NCI-H1417 treated with DMSO at 0.1 percent for 48 hours (cell line): ENCODE results near the gene TSHR.
"Not testable (repeated sequence)": the region's sequence is repeated elsewhere in the genome, so short reads cannot be mapped to it uniquely, and the experiment has no call there.

ENCODE experiments used
- DNase-seq: peaks from one replicate; lab custom pipeline; 2025; lab: John Stamatoyannopoulos, UW

Gene TSHR

DNA sequence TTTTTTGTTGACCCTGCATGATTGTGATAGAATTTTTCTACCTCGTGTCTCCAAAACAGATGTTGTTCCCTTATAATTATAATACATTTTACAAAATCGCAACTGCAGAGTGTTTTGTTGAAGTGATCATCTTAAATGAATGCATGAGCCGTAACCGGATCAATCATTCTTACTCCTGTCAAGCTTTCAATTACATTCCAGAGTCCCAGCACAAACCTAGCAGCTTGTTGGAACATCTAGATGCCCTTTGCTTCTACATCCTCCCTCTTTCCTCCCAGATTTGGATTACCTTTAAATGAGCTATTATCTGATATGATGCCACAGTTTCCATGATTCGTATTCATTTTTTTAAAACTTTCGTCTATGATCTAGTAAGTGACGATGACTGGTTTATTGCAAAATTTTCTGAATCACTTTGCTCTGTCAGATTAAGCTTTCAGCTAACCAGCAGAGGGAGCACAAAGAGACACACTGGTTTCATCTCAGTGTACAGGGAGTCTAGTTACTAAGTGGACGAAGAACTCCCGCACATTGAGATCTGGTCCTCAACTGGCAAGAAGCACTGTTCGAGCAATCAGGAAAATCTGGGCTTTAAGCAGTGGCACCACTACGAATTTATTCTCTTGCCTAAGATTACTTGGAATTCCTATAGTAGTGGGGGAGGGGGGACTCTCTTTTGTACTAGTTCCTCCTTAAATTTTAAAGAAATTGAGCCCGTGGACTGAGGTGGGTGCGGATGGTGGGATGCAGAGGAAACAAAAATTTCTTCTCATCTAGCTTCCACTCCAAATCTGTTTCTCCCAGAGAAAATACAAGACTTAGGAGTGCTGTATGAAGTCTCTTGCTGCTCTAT is 40.9 kb downstream of the TSHR start:
- peak; percentile 12 for DNase-seq

DNA sequence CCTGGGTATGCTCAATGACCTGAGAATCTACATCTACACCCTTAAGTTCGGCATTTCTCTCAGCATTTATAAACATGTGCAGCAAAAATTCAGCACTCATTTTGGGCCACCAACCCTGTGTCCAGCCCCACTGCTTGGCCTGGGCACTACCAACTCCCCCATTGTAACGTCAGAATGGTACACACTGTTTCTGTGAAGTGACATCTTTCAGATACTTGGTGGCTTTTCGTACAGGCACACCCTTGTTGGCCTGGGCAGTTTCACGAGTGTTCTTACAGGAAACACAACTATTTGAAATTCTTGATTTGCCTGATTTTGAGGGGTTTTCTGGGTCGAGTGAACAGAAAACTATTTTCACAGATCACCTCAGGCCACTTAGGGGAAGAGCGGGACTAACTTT is 46.0 kb downstream of the TSHR start:
- no peak for DNase-seq

DNA sequence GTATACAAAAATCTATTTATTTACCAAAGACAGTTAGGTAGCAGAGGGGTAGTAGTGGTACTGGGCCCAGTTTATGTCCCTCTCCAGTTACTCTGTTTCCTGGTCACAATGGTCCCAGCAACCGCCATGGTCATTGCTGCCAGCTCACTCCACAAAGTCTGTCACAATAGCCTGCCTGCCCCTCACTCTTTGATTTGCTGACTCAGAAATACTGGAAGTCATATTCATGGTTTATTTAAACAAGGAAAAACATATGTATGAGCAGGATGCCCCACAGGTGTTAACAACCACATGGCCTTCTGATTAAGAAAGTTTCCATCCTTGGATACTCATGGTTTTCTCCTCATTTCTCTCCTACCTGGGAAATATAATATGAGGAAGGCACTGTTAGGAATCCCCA is 49.2 kb downstream of the TSHR start:
- DNase-seq, result no peak

DNA sequence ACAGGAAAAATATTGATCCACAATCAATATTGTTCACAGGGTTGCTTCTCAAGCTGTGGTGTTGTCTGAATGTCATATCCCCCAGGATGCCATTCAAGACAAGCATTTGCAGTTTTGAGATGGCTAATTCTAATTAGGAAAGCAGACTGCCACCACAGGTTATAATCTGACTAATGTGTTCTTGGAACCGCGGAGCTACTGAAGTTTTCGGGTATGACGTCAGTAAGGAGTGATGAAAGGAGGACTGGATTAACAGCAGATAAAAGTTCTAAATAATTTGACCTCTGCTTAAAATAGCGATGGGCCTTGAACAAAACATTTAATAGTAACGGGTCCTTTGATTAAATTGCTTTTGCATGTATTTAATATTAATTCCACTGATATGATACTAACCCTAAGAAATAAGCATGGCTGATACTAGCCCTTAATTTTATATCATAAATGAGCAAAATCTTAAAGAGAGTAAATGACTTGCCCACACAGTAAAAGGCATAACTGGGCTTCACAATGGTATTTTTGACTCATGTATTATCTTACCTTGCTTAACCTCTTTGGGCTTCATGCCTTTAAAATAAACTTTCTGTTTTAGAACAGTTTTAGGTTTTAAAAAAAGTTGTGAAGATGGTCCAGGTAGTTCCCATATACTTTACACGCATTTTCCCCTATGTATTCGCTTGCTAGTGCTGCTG is 50.3 kb downstream of the TSHR start:
- no peak for DNase-seq

DNA sequence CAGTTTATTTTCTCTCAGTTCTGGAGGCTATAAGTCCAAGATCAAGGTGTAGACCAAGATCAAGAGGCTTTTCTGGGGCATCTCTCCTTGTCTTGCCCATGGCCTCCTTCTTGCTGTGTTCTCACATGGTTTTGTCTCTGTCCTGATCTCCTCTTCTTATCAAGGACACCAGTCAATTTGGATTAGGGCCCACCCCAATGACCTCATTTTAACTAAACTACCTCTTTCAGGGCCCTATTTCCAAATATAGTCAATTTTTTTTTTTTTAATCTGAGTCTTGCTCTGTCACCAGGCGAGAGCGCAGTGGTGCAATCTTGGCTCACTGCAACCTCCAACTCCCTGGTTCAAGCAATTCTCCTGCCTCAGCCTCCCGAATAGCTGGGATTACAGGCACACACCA is 50.8 kb downstream of the TSHR start:
- no peak for DNase-seq

DNA sequence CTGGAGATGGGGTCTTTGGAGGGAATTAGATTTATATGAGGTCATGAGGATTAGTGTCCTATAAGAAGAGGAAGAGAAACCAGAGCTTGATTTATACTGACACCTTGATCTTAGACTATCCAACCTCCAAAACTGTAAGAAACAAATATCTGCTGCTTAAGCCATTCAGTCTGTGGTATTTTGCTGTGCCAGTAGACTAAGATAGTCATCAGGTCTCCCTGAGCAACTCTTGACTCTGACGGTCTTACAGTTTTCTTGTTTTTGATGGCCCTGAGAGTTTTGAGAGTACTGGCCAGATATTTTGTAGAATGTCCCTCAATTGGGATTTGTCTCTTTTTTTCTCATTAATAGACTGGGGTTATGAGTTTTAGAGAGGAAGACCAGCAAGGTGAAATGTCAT is 51.7 kb downstream of the TSHR start:
- DNase-seq, result no peak

DNA sequence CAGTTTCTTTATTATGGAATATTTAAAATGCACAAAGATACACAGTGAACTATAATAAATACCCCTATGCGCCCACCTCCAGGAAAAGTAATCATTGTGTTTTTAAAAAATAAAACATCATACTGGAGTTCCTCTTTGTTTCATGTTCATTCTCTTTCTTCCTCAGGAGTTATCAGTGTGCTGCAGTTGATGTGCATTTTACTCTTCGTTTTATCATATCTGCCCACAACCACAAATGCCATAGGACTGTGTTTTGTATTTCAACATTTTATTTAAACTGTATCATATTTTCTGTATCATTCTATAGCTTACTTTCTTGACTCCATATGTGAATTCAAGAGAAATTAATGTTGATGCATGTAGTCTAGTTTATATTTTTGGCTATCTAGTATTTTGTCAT is 53.9 kb downstream of the TSHR start:
- no peak for DNase-seq

DNA sequence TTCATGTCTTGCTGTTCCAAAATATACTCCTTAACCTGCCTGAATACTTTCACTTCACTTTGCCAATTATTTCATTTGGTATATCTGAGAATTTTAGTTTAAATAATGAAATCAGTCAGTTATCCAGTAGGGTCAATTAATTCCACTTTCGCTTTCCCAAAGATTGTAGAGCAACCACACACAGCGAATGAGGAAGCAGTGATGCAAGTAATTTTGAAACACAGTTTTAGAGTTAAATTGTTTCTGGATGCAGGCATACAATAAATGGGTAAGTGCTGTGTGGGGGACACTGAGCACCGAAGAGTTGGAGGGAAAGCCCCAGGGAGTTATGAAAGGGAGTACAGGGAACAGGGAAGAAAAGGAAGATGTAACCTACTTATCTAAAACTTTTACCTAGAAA is 62.8 kb downstream of the TSHR start:
- no peak for DNase-seq

DNA sequence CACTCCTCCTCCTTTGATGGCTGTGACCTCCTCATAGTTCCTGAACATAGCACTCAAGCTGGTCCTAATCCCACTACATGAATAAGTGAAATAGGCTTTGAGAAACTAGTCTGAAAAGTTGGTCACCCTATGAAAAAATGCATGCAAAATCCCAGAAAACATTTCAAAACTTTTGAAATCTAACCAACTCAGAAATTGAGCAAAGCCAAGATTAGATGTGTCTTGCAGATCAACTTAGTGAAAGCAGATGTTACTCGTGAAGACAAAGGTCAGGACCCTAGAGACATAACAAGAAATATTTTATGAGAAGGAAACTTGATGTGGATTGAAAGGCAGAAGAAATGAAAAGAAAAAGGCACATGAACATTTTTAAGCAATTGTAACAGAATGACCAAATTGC is 63.3 kb downstream of the TSHR start:
- DNase-seq, result no peak

DNA sequence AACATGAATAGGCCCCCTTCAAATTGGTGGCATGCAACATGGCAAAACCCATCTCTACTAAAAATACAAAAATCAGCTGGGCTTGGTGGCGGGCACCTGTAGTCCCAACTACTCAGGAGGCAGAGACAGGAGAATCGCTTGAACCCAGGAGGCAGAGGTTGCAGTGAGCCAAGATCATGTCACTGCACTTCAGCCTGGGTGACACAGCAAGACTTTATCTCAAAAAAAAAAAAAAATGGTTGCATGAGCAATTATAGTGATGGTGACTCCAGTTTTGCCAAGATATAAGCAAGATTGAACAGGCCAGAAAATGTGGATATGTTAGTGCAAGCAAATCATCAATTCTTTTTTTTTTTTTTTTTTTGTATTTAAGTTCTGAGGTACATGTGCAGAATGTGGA is 63.7 kb downstream of the TSHR start:
- DNase-seq, result not testable (repeated sequence)

DNA sequence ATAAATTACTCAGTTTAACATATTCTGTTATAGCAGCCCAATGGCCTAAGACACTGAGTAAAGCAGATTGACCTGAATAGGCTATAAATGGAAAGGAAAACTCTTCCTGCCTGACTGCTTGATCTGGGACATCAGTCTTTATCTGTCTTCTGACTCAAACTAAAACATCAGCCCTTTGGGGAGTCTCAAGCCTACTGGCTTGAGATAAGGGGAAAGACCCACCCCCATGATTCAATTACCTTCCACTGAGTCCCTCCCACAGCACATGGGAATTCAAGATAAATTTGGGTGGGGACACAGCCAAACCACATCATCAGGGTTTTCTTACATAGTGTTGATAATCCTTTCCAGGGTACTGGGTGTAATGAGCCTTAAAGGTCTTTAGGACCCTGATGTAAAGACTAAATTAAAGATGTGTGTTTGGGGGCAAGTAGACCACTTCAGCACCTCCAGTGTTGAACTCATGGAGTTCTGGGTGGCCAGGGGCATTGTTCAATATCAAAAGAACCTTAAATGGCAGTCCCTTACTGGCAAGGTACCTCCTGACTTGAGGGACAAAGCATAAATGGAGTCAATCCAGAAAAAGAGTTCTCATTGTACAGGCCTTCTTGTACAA is 67.8 kb downstream of the TSHR start:
- no peak for DNase-seq

DNA sequence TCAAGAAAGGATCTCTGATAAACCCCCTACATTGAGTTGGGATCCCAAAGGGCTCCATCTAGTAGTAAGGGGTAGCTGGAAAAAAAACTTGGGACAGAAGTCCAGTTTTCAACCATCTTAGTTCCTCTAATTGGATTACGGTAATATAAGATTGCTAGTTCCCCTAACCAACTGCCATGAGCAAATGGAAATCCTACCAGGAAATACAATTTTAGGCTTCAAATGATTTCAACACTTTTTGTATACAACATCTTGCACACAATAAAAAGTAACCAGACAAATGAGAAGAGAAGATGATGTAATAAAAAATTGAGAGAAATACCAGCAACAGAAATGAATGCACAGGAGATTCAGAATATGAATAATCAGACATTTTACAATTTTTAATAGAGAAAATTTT is 73.0 kb downstream of the TSHR start:
- no peak for DNase-seq

DNA sequence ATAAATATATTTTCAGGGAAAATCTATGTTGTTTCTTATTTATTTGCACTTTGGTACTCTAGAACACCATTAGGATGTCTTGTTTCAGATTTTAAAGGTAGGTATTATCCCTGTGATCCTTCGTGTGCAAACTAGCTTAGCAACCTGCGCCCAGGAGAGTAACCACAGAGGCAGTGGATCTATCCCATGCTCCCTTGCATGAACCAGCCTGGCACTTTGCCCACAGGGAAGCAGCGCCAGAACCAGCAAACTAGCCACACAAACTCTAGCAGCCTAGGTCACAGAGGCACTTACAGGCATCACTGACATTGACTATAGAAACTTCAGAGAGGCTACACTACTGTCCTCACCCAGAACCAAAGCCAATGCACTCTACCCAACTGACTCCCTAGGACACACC is 76.1 kb downstream of the TSHR start:
- DNase-seq, result no peak

DNA sequence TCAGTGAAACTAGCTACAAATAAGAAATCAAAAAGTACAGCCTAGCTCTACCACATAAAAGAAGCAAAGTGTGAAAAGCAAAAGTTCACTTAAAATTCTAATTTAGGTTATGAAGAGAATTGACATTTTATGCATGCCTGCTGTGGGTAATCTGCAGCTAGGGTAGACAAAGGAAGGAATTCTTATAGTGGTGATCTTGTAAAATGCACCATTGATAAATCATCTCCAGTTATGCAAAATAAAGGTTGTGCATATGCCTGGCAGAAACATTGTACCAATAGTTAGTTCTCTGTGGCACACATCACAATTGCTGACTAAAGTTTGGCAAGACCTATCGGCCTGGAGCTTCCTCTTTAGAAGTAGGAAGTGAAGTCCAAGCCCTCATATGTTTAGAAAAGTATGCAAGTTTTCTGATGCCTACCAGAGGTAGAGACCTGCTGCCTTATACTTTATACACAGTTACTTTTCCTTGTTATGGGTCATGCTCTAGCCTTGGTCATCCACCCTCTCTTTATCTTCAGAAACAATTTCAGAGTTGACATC is 78.3 kb downstream of the TSHR start:
- DNase-seq, result no peak

DNA sequence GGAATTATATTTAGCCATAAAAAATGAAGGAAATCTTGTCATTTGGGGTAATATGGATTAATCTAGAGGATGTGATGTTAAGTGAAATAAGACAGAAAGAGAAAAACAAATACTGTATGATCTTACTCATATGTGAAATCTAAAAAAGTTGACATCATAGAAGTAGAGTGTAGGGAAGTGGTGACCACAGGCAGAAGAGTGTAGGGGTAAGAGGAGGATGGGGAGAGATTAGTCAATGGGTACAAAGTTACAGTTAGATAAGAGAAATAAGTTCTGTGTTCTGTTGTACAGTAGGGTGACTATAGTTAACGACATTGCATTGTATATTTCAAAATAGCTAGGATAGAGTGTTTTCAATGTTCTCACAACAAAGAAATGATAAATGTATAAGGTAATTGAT is 87.0 kb downstream of the TSHR start:
- DNase-seq, result no peak

DNA sequence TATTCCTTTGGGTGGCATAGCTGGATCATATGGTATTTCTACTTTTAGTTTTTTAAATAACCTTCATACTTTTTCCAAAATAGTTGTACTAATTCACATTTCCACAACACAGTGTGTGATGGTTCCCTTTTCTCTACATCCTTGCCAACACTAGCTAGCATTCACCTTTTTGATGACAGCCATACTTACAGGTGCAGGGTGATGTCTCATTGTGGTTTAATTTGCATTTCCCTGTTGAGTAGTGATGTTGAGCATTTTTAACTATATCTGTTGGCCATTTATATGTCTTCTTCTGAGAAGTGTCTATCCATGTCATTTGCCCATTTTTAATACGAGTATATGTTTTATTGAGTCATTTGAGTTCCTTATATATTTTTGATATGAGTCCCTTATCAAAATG is 96.1 kb downstream of the TSHR start:
- DNase-seq, result no peak

DNA sequence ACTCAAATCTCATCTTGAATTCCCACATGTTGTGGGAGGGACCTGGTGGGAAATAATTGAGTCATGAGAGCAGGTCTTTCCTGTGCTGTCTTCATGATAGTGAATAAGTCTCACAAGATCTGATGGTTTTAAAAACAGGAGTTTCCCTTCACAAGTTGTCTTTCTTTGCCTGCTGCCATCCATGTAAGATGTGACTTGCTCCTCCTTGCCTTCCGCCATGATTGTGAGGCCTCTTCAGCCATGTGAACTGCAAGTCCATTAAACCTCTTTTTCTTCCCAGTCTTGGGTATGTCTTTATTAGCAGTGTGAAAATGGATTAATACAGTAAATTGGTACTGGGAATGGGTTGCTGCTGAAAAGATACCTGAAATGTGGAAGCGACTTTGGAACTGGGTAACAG is 98.6 kb downstream of the TSHR start:
- DNase-seq, result not testable (repeated sequence)

DNA sequence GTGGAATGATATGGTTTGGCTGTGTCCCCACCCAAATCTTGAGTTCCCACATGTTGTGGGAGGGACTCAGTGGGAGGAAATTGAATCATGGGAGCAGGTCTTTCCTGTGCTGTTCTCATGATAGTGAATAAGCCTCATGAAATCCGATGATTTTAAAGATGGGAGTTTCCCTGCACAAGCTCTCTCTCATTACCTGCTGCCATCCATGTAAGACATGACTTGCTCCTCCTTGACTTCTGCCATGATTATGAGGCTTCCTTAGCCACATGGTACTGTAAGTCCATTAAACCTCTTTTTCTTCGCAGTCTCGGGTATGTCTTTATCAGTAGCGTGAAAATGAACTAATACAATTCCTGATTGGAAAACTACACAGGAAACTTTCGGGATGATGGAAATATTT is 100.5 kb downstream of the TSHR start:
- DNase-seq, result no peak

DNA sequence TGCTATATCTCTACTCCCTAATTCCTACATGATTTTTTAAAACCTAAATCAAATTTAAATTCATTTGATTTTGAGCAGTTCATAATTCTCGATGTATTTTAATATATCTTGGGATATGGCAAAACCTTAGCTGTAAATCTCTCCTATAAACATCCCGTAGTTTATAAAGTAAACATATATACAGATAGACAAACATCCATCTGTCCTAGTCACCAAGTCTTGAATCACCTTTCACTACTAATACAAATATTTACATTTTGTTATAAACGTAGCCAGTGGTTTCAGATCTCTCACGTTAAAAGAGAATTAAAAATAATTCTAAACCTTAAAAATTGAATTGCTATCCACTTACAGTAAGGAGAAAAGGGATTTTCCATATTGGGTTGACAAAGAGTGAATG is 107.0 kb downstream of the TSHR start:
- no peak for DNase-seq

DNA sequence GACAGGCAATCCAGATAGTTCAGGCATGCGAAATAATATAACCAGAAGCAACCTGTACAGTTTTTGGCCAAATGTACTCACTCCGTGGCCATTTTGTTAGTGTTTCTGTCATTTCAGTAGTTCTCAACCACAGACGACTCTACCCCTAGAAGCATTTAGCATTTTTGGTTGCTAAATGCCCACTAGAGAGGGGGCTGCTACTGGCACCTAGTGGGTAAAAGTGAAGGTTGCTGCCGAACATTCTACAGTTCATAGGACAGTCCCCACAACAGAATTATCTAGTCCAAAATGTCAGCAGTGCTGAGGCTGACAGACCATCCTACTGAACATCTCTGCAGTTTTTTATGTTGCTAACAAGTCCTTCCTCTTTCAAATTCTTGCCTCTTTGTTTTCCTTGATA is 107.4 kb downstream of the TSHR start:
- DNase-seq, result no peak

DNA sequence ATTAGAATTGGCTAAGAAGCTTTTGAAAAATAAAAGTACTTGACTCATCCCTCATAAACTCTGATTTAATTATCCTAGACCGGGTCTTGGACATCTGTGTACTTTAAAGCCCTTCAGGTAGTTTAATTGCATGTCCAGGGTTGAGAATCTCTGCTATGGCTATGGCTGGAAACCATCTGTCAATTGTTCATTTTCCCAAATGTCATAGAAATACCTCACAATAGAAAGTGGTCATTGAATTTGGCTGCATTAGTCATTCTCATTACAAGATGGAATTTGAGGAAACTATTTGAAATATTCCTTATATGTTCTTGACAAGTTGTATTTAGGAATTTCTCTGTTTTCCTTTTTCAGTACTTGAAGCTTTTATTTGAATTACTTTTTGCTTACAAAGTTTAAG is 111.3 kb downstream of the TSHR start:
- DNase-seq, result no peak

DNA sequence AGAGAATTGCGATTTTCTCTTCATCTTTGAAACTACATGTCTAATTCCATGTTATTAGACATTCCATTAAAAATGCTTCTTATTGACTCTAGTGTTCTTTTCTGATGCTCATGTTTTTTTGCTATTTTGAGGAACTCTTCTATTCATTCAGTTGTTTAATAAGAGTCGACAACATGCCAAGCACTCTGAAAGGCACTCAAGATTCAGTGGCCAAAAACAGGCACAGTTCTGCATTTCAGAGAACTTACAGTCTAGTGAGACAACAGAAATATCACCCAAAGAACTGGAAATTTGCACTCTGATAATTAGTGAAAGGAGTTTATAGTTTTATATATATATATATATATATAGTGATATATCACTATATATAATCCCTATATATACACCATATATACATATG is 111.7 kb downstream of the TSHR start:
- DNase-seq, result no peak

DNA sequence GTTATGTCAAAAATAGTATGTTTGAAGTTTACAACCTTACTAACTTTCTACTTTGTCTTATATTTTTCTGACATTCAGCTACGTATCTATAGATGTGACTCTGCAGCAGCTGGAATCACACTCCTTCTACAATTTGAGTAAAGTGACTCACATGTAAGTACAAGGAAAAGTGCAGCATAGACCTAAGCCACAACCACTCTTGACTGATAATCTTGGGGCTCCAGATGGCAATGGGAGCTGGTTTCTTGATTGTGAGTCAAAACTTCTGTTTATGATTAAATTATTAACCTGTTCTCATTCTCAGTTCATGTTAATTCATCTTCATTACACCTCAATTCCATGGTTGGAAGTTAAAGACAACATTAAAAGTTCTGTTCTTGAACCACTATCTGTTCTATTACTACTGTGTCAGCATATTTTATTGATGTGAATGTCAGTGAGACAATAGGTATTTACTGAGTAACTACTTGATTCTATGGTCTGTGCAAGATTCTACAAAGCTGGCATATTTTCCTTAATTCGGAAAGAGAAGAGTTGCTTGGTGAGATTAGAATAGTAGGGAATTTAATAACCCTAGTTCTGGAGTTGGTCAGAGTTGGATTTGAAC is 112.9 kb downstream of the TSHR start:
- DNase-seq, result no peak
